Kidney tubule cell (primary cell): ENCODE measurements around the gene AHNAK2.
"Not testable (repeated sequence)": the region's sequence is repeated elsewhere in the genome, so short reads cannot be mapped to it uniquely, and the experiment has no call there.

Experiments used
- DNase-seq: peaks from one replicate; pipeline ENCODE4 v3.0.0-alpha.2; 2018; ENCODE audit warnings: low spot score

The AHNAK2 gene

GRCh38 chr14:104977681-104978653, at the start of gene AHNAK2:
Gene AHNAK2, minus strand, starts transcription at chr14:104978374. Its CDS starts 137 bp downstream, at chr14:104978237.
- DNase-seq = peak; percentile 86

DNA sequence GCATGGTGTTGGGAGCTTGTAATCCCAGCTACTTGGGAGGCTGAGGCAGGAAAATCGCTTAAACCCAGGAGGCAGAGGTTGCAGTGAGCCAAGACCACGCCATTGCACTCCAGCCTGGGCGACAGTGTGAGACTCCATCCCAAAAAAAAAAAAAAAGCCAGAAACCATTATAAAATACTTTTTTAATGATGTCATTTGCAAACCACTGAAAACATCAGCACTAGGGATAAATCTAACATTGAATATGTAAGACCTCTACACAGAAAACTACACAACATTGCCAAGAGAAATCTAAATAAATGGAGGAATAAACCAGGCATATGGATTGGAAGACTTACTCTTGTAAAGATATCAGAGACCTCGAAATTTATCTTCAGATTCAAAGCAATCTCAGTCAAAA, 49.5 kb upstream of the AHNAK2 start:
- DNase-seq = not testable (repeated sequence)

- peak; percentile 80 for DNase-seq
Measured at GRCh38 chr14:105026802-105027563, 48.8 kb upstream of the AHNAK2 start.

- peak; percentile 73 for DNase-seq
Measured at GRCh38 chr14:105026033-105026785, 48.0 kb upstream of the AHNAK2 start.

- no peak for DNase-seq
Measured at GRCh38 chr14:105025429-105025828, 47.3 kb upstream of the AHNAK2 start.

- DNase-seq = peak; percentile 93
Measured at GRCh38 chr14:105023791-105024480, 45.8 kb upstream of the AHNAK2 start.

GRCh38 chr14:105023144-105023543, 45.0 kb upstream of the AHNAK2 start:
- no peak for DNase-seq

GRCh38 chr14:105022276-105022670, 44.1 kb upstream of the AHNAK2 start:
- peak; percentile 62 for DNase-seq

DNA sequence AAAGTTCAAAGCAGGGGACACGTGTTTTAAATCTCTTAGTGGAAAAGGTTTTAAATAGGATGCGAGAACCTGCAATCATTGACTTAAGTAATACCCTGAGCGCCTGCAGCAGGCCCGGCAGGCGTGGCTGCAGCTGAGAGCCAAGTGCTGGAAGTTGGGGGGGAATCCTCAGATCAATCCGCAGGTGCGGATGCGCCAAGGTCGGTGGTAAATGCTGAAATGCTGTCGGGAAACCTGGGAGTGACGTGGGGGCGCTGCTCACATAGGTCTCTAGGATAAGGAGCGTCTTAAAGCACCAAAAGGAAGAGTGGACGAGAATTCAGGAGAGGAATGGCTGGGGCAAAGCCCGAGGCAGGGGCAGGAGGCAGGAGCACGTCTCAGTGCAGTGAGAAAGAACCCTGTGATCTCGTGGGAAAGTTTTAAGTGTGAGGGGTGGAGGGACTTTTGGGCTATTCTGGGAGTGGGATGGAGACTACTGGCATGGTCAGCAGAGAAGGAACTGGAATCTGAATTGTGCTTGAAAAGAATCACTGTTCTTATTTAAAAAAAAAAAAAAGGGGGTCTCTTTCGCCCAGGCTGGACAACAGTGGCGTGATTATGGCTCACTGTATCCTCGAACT, 43.6 kb upstream of the AHNAK2 start:
- peak; percentile 79 for DNase-seq

DNA sequence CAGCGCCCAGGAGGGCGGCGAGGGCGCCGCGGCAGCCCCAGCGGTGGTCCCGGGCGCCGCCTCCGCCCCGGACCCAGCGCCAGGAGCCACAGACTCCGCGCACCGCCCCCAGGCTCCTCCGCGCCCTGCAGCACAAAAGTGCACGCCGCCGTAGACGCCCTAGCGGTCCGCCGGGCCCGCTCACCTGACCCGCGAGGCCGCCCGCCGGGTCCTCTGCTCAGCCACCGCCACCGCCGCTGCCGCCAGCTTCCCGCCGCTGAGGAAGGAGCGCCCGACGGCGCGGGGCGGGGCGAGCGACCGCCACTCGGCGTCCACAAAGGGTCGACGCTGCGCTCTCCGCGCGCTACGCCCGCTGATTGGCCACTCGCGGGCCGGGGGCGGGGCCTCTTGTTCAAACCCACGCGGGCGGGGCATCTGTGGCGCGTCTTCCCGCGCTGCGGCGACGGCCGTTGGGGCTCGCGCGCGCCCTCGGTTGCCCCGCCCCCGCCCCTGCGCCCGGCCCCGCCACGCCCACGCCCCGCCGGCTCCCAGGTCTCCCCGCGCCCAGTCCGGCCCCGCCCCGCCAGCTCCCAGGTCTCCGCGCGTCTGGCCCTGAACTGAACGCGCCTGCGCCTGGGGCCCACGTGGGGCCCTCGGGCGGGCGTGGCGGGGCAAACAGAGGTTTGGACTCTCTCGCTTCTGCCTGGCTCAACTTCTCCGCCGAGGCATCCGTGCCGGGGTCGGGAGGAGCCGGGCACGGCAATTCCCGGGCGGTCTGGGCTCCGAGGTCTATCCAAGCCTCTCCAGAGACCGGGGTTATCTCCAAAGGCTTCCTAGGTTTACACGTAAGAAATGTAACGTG, 42.9 kb upstream of the AHNAK2 start, which contains the start of gene CDCA4:
Gene CDCA4 (minus strand): TSS at position 269 of the 841 bp plus-strand sequence. CDS start 9,154 bp downstream, outside the sequence.
- peak; percentile 97 for DNase-seq

GRCh38 chr14:105019861-105020814, 42.0 kb upstream of the AHNAK2 start:
- peak; percentile 50 for DNase-seq

DNA sequence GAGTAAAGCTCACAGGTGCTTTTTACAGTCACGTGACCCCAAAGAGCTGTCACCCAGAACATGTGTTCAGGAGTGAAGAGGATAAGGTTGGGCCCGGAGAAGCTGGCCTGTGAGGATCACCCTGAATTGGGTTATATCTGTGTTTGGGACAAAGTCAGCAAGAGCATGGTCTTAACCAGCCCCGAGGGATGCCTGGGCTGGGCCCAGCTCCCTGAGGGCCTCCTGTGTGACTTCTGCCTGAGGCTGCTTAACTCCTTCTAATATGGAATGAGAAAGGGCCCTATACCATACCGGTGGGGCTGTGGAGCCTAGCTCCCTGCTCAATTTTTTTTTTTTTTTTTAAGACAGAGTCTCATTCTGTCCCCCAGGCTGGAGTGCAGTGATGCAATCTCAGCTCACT, 40.2 kb upstream of the AHNAK2 start:
- DNase-seq = no peak

- DNase-seq = no peak
Measured at GRCh38 chr14:105015905-105016304, 37.7 kb upstream of the AHNAK2 start.

DNA sequence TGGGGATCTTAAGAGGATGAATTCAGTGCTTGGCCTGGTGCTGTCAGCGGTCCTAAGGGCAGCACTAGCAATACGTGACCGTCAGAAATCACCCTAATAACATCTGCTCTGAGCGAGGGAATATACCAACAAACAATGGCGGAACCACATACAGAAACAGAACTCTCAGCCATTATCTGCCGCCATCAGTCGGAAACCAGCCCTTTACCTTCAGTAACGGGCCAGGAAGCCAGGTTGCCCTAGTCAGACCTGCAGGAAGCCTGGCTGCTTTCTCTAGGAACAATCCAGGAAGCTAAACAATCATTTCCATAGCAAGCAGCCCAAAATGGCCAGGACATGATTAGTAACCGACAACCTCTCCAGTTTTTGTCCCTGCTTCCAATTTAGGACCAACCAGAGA, 37.1 kb upstream of the AHNAK2 start:
- no peak for DNase-seq

DNA sequence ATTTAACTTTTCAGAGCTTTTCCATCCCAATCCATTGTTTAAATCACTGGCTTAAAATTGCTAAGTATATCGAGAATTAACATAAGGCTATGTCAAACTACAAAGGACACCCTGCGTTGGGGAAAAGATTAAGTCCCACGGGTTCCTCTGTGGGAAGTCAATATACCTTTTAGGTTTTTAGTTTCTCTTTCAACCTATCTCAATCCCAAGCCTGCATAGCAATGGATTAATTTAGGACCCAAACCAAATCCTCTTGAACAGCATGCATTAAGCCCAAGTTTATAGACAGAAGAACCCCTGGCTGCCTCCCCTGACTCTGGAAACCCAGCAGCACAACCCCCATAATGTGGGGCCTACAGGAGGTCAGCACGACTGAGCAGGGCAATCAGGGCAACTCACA, 36.5 kb upstream of the AHNAK2 start:
- DNase-seq = no peak

GRCh38 chr14:105014032-105014431, 35.9 kb upstream of the AHNAK2 start:
- no peak for DNase-seq

DNA sequence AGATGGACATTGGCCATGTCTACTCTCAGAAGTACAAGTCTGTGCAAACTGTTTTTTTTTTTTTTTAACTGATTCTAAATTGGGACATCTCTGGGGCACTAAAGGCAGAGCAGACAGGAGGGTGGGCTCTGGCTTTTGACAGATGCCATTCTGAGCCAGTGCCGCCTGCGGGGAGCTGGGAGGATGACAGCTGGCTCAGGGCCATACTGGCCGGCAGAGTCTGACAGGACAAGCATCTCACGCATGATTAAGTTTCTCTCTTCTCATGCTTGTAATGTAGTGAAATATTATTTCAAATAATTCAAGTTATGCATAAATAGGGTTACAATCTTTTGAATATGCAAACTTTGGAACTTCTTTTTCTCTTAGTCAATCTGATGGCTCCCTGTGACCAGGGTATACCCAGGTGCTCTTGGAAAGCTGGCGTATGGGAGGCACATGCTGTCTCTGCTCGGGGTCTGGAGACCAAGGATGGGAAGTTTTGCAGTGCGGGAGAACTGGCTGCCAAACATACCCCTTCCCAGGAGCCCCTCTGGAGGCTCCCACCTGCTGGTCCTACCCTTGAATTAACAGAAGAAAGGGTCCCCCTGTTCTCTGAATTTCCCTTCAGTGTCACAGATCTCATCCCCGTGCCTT, 35.1 kb upstream of the AHNAK2 start:
- peak; percentile 57 for DNase-seq
